Left colon (tissue), 2 donors: ENCODE results near the gene LIF. TPM values are rescaled to one million over a fixed set of nuclear protein-coding genes. Genes with fewer than 3 reads are reported as not detected.
"Not testable (repeated sequence)": the region's sequence is repeated elsewhere in the genome, so short reads cannot be mapped to it uniquely, and the experiment has no call there.

Source experiments
- ATAC-seq: fragments of 200-7000 bp; cut with Tn5 transposase; one replicate; pipeline ENCODE4 v1.9.1; 2020; ENCODE audit warnings: mild to moderate bottlenecking, moderate library complexity
- DNase-seq, 2 donors: peaks; one replicate each; pipeline ENCODE4 v3.0.0-alpha.2; 2020
- intact Hi-C, 2 donors: fragments of 100-400 bp; cut with DNase I in 1 of 2; cut with micrococcal nuclease in 1 of 2; formaldehyde crosslinking; loops; one replicate each; pipeline versions ENCODE4 v1.11.2 to v1.14.0; 2022; cut with DNase I, micrococcal nuclease
- total RNA-seq, 2 donors: library from RNA; stranded (reverse); fragmentation: NEBNext Ultra II Directional; extraction: Animal tissue kit (Norgen Biotek cat#: 25700); gene quantifications; one replicate each; pipeline ENCODE4 v1.2.1, GENCODE V29; 2021
- donor health status: DM: no; HTN: no; CAD: no.
- donor health status: DM: yes; HTN: yes; CAD: no.

Gene LIF
- total RNA-seq, 2 donors from 2014 or later, result 8.2 to 11.7 TPM

DNA sequence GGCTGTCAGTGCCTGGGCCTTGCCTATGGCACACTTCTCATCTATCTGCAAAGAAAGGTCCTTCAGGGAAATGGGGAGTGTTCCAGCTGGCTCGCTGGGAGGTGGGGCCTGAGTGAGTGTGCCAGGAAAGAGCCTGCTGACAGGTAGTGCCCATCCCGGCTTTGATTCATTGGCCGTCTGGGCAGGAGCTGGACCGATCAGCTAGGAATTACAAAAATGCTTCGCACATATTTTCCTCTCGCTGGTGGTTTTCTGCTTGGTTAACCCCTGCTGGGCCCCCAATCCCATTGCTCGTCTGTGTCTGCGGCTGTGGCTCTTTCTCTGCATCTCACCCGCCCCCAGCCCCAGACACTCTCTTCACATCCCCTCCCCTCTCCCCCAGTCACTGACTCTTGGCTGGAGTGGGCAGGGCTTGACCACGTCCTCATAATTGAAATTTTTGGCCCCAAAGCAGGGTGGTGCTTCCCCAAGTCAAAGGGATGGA is 10.8 kb downstream of the LIF start:
- ATAC-seq, result peak; percentile 68
- no peak for DNase-seq
- intact Hi-C loops, result no loop called here

GRCh38 chr22:30234786-30235470 is 11.6 kb downstream of the LIF start:
- DNase-seq (no peak), ATAC-seq (peak; percentile 14)
- intact Hi-C loops, result no loop called here

DNA sequence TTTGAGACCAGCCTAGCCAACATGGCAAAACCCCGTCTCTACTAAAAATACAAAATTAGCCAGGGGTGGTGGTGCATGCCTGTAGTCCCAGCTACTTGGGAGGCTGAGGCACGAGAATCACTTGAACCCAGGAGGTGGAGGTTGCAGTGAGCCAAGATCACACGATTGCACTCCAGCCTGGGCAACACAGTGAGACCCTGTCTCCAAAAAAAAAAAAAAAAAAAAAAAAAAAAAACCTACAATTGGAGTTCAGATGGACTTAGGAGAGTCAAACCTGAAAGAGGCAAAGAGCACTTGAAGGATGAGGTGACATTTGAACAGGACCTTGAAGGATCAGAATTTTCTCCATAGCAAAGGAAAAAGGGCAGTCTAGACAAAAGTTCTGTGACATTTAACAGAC is 12.2 kb downstream of the LIF start:
- ATAC-seq, intact Hi-C loops: not testable (repeated sequence)

DNA sequence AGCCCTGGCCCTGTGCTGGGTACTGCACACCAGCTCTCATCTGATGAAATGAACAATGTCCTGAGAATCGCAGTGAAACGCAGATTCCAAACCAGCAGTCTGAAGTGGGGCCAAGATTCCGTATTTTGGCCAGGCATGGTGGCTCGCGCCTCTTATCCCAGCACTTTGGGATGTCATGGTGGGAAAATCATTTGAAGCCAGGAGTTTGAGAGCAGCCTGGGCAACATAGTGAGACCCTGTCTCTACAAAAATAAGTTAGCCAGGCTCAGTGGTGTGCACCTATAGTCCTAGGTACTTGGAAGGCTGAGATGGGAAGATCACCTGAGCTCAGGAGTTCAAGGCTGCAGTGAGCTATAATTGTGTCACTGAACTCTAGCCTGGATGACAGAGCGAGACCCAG is 13.0 kb downstream of the LIF start:
- intact Hi-C loops, result no loop called here
- ATAC-seq (no peak), DNase-seq (no peak)

More for the DNA sequence above, 12.2 kb downstream of the LIF start:
- DNase-seq, result not testable (repeated sequence)

- intact Hi-C loops, result no loop called here
- DNase-seq (no peak), ATAC-seq (no peak)
Measured at GRCh38 chr22:30232716-30233218, 13.8 kb downstream of the LIF start.

- intact Hi-C loops, result no loop called here
- ATAC-seq, result no peak
Measured at GRCh38 chr22:30230787-30231461, 15.6 kb downstream of the LIF start.

DNA sequence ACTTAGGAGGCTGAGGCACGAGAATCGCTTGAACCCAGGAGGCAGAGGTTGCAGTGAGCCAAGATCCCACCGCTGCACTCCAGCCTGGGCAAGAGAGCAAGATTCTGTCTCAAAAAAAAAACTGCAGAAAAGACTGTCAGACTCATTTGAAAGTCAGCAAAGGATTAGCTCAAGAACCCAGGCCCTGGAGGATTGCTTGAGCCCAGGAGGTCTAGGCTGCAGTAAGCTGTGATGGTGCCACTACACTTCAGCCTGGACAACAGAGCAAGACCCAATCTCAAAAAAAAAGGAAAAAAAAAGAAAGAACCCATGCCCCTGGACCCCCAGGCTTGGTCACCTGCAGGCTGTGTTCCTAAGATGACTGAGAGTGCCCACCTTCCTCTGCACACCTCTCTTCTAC is 16.2 kb downstream of the LIF start:
- ATAC-seq (no peak), DNase-seq (no peak)
- intact Hi-C loops, result no loop called here

More at GRCh38 chr22:30230787-30231461, 15.6 kb downstream of the LIF start:
- DNase-seq, result no peak

DNA sequence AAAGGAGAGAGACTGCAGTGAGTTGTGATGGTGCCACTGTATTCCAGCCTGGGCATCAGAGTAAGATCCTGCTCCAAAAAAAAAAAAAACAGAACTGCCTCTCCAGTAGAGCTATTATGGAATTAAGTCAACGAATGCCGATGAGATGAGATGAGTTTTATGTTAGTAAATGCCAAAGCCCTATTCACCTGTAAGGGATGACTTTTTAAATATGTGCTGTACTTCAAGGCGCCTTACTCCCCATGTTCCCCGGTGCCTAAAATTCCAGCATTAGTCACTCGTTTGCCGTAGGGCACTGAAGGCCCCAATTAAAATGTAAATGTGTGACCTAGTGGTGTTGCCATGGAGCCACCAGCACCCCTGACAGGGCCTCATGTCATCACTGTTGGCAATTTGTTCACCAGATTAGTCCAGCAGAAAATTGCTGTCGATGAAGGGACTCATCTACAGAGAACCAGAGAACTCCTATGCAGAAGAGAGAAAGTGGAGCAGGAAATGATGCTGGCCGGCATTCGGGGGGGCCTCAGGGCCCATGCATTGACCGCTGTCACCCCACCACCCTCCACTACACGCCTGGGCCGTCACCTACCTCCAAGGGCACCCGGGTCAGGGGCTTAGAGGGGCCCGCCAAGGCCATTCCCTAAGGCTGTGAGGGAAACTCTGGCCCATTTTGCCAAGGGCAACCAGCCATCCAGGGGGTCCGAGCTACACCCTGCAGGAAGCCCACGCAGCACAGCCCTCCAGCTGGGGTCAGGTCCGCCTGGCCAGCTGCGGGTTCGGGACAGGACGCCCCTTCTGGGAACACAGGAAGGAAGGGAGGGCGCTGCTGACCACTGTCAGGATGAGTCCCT is 17.8 kb downstream of the LIF start:
- no peak for ATAC-seq
- intact Hi-C loops, result no loop called here
- DNase-seq, result no peak

DNA sequence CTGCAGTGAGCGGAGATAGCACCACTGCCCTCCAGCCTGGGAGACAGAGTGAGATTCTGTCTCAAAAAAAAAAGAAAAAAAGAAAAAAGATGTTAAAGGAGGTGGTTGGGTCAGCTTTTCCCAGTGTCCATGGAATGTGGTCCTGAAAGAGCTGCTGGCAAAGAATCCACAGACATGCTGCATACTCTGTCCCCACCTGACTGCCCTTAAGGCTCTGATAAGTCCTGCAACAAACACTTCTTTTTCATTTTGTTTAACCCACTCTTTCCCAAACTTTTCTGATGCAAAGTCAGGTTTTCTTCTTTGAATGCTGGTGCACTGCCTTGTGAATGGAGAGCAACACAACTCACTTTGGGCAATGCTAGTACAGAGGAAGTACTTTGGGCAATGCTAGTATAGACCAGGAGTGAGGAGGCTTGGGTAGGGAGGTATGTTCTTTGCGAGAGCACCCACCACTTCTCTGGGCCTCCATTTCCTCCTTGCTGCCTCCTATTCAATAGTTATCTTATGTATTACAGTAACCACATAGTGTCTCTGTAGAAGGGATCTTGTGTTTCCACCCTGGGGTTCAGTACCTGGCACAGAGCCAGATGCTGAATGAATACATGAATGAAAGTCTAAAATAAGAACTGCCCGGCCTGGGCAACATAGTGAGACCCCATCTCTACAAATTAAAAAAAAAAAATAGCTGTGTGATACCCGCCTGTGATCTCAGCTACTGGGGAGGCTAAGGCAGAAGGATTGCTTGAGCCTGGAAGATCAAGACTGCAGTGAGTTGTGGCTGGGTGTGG is 18.9 kb downstream of the LIF start:
- no peak for DNase-seq
- intact Hi-C loops, result no loop called here
- ATAC-seq, result no peak

GRCh38 chr22:30226192-30226832 is 20.2 kb downstream of the LIF start:
- peak; percentile 34 for ATAC-seq
- DNase-seq, result no peak
- intact Hi-C loops, result no loop called here

DNA sequence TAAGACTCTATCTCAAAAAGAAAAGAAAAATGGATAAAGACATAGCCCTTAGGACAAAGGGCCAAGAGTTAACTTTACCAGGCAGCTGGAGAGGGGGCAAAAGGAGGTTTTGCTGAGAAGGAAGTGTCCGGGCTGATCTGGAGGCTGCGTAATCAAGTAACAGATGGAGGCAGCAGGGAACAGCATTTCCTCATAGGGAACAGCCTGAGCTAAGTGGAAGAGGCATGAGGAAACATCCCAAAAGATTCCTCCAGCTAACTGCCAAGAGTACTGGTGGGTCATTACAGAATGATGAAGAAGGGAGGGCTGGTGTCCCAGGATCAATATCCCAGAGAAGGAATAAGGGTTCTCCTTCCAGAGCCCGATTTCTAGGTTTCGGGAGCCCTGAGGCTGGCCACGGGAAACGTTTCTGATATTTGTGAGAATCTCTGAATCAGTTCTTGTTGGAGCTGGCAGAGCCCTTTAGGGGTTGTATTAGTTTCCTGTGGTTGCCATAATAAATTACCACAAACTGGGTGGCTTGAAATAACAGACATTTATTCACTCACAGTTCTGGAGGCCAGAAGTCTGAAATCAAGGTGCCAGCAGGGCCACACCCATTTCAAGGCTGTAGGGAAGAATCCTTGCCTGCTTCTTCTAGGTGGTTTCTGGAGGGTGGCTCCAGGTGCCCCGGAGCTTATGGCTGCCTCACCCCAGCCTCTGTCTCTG is 21.2 kb downstream of the LIF start:
- DNase-seq, result no peak
- ATAC-seq, result no peak
- intact Hi-C loops, result no loop called here

DNA sequence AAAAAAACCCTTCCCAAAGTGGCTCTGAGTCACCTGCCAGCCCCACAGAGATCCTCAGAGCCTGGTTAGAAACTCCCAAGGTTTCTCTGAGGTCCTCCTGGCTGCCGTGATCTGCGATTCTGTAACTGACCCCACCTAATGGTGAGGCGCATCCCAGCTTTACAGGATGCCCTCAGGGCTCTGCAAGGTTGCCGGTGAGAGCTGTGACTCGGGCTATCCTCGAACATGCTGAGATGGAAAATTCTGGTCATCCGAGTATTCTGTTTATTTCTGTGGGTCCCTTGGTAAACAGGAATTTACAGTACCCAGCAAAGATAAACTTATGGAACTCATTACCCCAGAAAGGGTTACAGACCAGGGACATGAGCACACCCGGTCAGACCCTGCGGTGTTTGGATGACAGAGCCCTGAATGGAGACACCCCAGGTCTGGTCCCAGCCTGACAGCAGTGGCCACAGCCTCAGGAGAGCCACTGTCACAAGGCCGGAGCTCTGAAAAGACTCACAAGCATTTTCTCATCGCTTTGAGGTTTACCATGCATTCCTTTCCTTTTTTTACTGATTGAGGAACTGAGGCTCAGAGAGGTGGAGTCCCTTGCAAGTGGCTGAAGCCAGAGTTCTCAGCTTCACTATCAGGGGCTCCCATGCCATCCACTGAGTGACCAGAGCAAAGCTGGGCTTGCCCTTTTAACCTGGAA is 22.2 kb downstream of the LIF start:
- intact Hi-C loops, result no loop called here
- DNase-seq, result no peak
- no peak for ATAC-seq

GRCh38 chr22:30223303-30223702 is 23.3 kb downstream of the LIF start:
- no peak for ATAC-seq
- DNase-seq, result no peak
- intact Hi-C loops, result no loop called here

DNA sequence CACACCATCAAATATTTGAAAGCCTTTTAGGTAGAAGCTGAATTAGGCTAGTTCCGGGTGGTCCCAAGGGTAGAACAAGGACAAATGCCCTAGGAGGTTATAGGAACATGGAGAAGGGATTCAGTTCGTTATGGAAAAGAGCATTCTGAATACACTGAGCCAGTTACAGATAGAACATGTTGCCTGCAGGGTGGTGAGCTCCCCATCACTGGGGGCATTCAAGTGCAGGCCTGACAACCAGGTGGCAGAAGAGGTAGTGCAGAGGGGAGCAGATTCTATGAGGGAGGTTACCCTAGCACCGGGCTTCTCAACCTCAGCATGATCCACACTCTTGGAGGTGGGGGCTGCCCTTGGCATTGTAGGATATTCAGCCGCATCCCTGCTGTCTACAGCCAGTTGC is 24.2 kb downstream of the LIF start:
- ATAC-seq (no peak), DNase-seq (no peak)
- intact Hi-C loops, result no loop called here

- DNase-seq, result peak in 1 of 2 donors; percentile 40
- ATAC-seq, result peak; percentile 30
- intact Hi-C loops, result no loop called here
Measured at GRCh38 chr22:30221121-30221992, 25.2 kb downstream of the LIF start.

GRCh38 chr22:30220338-30221012 is 26.1 kb downstream of the LIF start:
- intact Hi-C loops, result no loop called here
- DNase-seq, result no peak
- no peak for ATAC-seq
